GM12872 (cell line): ENCODE results near the gene DNMT1.

ENCODE experiments used
- CTCF ChIP-seq: IDR thresholded peaks from 3 replicates; pipeline ENCODE4 v1.5.1; 2011; ENCODE audit warnings: low read depth, mild to moderate bottlenecking, low read length, moderate library complexity; ENCODE audit not compliant: insufficient read depth

The DNMT1 gene

GRCh38 chr19:10194500-10195198, at the start of gene DNMT1:
DNMT1 (minus strand) TSS chr19:10194953; CDS start chr19:10194899, 54 bp downstream.
- no peak for TF ChIP-seq CTCF

GRCh38 chr19:10243606-10244005, 48.9 kb upstream of the DNMT1 start:
- TF ChIP-seq CTCF, result no peak

- no peak for TF ChIP-seq CTCF
Observed at GRCh38 chr19:10238172-10238783, 43.5 kb upstream of the DNMT1 start.

- TF ChIP-seq CTCF, result no peak
Observed at GRCh38 chr19:10237702-10238101, 42.9 kb upstream of the DNMT1 start.

- TF ChIP-seq CTCF, result no peak
Observed at GRCh38 chr19:10235003-10235402, 40.2 kb upstream of the DNMT1 start.

- TF ChIP-seq CTCF, result no peak
Observed at GRCh38 chr19:10233946-10234345, 39.2 kb upstream of the DNMT1 start.

GRCh38 chr19:10231612-10232228, 37.0 kb upstream of the DNMT1 start:
- no peak; the same call in 2 of the 3 replicates for TF ChIP-seq CTCF
